Subcutaneous adipose tissue (tissue), 4 donors: Measurements from ENCODE around the gene NCL. TPM values are rescaled to one million over a fixed set of nuclear protein-coding genes. Genes with fewer than 3 reads are reported as not detected.

Experiments used
- total RNA-seq, 4 donors: library from RNA; depleted of rRNA; stranded (reverse); fragments of >200 nt; gene quantifications; one replicate each; pipeline ENCODE4 v1.1.0, GENCODE V29; 2016
- TF ChIP-seq, protein P1 (sequence below): fragments of 450-650 bp; IDR thresholded peaks from one replicate; pipeline ENCODE4 v1.5.1; 2016; ENCODE audit warnings: low read depth, mild to moderate bottlenecking, control low read depth, antibody characterized with exemption, moderate library complexity

The NCL gene
- total RNA-seq, 4 donors from 2014 or later: 136 to 247 (median 197) TPM

- TF ChIP-seq, protein P1, sequence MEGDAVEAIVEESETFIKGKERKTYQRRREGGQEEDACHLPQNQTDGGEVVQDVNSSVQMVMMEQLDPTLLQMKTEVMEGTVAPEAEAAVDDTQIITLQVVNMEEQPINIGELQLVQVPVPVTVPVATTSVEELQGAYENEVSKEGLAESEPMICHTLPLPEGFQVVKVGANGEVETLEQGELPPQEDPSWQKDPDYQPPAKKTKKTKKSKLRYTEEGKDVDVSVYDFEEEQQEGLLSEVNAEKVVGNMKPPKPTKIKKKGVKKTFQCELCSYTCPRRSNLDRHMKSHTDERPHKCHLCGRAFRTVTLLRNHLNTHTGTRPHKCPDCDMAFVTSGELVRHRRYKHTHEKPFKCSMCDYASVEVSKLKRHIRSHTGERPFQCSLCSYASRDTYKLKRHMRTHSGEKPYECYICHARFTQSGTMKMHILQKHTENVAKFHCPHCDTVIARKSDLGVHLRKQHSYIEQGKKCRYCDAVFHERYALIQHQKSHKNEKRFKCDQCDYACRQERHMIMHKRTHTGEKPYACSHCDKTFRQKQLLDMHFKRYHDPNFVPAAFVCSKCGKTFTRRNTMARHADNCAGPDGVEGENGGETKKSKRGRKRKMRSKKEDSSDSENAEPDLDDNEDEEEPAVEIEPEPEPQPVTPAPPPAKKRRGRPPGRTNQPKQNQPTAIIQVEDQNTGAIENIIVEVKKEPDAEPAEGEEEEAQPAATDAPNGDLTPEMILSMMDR: no peak
Observed at GRCh38 chr2:231467016-231467545, 2.8 kb upstream of the NCL start.

DNA sequence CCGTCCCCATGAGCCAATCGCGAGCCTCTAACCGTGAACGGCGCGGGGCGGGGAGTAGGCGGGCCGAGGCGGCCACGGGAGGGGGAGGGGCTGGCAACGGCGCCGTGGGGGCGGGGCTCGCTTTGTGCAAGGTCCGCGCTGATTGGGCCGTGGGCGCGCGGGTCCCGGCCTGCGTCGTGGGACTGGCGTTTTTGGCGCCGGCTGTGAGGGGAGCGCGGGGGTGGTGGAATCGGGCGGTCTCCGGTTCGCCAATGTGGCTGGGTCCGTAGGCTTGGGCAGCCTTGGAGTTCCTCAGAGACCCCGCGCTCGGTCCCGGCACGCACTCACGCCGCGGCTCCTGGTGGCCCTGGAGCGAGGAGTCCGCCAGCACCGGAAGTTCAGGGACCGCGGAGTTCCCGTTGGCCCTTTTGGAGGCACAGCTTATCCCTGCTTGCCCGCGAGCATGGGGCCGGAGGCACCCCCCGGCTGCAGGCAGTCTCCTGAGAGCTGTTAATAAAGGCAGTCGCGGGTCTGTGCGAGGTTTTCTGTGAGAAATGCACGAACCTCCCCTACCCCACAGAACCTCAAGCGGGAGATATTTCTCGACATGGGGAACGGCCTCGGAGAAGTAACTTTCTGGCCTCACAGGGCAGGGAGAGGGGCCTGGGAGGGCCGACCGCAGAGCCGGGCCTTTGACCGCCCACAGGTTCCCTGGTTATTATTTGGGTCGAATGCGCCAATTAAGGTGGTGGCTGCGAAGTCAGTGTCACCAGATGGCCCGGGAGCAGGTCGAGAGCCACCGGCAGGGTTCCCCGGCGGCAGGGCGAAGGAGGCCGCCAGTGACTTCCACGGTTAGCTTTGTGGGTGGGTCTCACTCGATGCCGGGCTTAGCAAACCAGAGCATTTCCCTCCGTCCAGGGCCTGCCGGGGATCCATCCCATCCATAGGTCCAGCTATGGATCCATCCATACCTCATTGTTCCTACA is 574 bp upstream of the NCL start:
- TF ChIP-seq, protein P1: no peak

DNA sequence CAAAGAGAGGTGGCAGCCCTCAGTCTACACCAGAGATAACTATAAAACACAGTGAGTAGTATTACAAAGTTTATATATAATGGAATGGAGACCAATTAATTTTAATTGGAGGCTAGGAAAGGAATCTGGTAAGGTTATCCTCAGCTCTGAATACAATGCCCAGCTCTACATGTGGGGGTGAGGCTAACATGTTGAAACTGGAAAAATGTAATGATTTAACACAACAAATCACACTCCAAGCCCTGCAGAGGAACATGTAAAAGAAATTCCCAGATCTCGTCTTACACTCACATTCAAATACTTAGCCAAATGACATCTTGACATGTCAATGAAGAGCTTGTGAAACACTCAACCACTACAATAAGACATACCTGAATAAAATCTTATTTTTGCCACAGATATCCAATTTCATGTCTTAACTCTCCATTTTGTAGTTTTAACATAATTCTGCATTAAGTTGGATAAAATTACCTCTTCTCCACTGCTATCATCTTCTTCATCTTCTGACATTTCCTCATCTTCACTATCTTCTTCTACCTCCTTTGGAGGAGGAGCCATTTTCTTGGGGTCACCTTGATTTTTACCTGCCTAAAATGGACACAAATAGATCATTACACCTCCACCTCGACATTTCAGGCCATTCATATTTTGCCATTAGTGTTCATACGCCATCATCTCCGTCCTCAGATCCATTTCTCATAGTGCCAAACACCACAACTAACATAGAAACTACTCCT is 1.4 kb downstream of the NCL start:
- TF ChIP-seq, protein P1: no peak

- TF ChIP-seq, protein P1: no peak
Observed at GRCh38 chr2:231461516-231461971, 2.7 kb downstream of the NCL start.

DNA sequence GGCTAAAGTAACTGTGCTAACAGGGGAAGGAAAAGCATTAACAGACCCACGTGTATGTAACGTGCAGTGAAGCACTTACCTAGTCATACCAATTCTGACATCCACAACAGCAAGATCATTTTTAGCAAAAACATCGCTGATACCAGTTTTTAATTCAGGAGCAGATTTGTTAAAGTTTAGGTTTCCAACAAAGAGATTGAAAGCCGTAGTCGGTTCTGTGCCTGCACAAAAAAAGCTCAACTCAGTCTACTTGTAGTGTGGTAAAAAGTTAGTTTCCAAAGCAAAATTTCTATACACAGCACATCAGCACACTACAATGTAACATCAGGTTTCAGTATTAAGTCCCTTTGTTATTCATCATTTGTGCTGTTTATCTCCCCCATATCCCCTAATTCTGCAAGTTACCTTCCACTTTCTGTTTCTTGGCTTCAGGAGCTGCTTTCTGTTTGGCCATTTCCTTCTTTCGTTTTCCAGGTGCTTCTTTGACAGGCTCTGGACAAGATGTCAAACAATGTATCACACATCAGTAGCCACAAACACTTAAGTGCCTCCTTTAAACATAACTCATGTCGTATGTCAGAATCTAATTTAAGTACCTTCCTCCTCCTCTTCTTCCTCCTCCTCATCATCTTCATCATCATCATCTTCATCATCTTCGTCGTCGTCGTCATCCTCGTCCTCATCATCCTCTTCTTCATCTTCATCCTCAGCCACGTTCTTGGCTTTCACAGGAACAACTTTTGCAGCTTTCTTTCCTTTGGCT is 4.0 kb downstream of the NCL start:
- TF ChIP-seq, protein P1: no peak

GRCh38 chr2:231458368-231458767 is 5.9 kb downstream of the NCL start:
- TF ChIP-seq, protein P1: no peak
